AG04449 (cell line): Measurements from ENCODE around the gene WDR20.

Source experiments
- CTCF ChIA-PET: fragments of 350-600 bp; formaldehyde crosslinking; extraction: SDS; loops from one replicate; lab custom pipeline; 2021; ENCODE audit warnings: antibody characterized with exemption; lab: Yijun Ruan, JAX
- POLR2A ChIA-PET: fragments of 400-600, 350-600 bp; formaldehyde crosslinking; extraction: SDS; loops from one replicate; lab custom pipeline; 2020; ENCODE audit warnings: antibody characterized with exemption, inconsistent platforms; lab: Yijun Ruan, JAX
- DNase-seq: peaks from one replicate; pipeline ENCODE4 v3.0.0-alpha.2; 2010; ENCODE audit warnings: low read depth, low spot score
- H3K4me3 ChIP-seq: 2 replicates; pipeline ENCODE4 v1.5.1; 2011; ENCODE audit warnings: low read depth, mild to moderate bottlenecking, control low read depth, low read length
- CTCF ChIP-seq: IDR thresholded peaks from one replicate; pipeline ENCODE4 v1.5.1; 2011; ENCODE audit warnings: mild to moderate bottlenecking, moderate library complexity, low read length, control low read depth, inconsistent platforms; ENCODE audit not compliant: insufficient read depth; ENCODE audit errors: missing control alignments

WDR20 gene

GRCh38 chr14:102182190-102182589 lies 42.5 kb downstream of the WDR20 start:
- ChIA-PET CTCF (interaction anchor here (1.0 to 2.1 kb wide), 5 partner anchors 13 to 221 kb away, joined by 3 to 9 read pairs (median 4); no protein-coding TSS in a partner anchor), POLR2A (no interaction called here)
- DNase-seq, result no peak
- TF ChIP-seq CTCF, result no peak
- no peak overlapping the region for H3K4me3 ChIP-seq

DNA sequence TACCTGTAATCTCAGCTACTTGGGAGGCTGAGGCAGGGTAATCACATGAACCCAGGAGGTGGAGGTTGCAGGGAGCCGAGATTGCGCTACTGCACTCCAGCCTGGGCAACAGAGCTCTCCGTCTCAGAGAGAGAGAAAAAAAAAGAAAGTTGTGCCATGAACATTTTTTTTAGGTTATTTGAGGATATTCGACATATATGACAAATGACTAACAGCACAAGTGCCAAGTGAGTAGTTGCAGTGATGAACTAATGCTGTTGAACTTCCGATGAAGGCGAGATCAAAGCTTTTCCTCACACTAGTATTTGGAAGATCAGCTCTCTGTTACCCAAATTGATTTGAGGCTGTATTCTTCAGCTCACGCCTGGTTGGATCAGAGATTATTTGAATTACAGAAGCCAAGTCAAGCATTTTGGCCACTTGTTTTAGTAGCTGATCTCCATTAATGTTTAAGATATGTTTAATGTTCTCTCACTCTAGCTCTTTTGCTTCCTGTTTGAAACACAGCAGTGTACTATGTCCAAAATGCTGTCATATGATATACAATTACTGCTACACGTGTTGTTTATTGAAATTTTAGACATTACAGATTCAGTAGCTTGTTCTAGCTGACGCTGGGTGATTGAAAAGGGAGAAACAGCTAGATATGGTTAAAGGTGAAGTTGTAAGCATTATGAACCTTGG lies 43.4 kb downstream of the WDR20 start:
- no peak for DNase-seq
- ChIA-PET CTCF (interaction anchor here (1.0 to 2.3 kb wide), 3 partner anchors 13 to 133 kb away, joined by 4 to 10 read pairs (median 8); no protein-coding TSS in a partner anchor), POLR2A (interaction anchor here (0.7 kb wide), 1 partner anchor 18 kb away, joined by 3 read pairs; no protein-coding TSS in a partner anchor)
- no peak for TF ChIP-seq CTCF
- H3K4me3 ChIP-seq, result no peak overlapping the region

DNA sequence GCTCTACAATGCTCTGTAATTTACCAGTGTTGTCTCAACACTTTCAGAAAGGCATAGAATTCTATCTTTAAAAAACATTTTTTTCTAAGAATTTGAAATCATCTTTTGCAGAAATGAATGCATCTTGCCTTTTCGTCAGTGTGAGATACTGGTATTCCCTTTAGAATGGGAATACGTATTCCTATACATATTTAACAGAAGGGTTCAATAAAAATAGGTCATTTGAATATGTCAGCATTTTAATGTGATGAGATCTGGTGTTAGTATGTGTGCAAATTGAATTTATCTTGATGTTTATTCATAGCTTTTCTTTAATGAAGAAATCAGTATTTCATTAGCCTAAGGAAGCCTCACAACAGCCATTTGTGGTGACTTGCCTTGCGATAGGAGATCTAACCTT lies 44.2 kb downstream of the WDR20 start:
- POLR2A ChIA-PET, result no interaction called here
- no peak for DNase-seq
- CTCF ChIA-PET, result interaction anchor here (2.0 to 2.3 kb wide), 2 partner anchors 12 to 131 kb away, joined by 8 to 10 read pairs; no protein-coding TSS in a partner anchor
- H3K4me3 ChIP-seq, result no peak overlapping the region
- no peak for TF ChIP-seq CTCF

DNA sequence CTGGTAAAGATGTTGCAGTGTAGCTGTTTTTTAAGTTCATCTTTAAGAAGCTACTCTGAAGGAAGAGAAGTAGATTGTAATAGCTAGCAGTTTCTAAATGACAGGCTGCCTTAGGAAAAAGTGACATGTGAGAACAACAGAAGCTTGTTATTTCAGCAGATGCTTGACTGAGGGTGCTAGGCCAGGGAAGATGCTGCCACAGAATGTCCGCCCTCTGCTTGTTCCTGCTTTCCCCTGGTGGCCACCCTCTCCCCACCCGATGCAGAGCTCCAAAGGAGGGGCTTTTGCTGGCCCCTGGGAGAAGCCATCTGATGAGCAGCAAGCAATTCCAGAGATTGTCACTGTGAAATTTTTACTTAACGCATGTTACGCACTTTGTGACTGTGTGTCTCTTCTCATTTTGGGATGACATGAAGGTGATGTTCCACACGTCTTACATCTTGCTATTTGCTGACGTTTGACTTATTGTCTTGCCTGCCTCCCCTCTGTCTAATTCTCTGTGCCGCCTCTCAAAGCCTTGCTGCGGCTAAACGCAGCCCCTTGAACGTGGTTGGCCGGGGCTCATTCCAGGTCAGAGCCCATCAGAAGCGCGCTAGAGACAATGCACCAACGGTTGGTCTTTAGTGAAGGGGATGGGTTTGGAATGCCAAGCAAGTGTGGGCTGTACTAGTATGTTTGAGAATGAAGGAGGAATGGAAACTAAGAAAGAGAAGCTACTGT lies 44.8 kb downstream of the WDR20 start:
- POLR2A ChIA-PET, result no interaction called here
- DNase-seq, result no peak
- CTCF ChIA-PET, result interaction anchor here (2.0 to 2.3 kb wide), 2 partner anchors 11 to 130 kb away, joined by 8 to 10 read pairs; no protein-coding TSS in a partner anchor
- TF ChIP-seq CTCF, result no peak
- no peak overlapping the region for H3K4me3 ChIP-seq

DNA sequence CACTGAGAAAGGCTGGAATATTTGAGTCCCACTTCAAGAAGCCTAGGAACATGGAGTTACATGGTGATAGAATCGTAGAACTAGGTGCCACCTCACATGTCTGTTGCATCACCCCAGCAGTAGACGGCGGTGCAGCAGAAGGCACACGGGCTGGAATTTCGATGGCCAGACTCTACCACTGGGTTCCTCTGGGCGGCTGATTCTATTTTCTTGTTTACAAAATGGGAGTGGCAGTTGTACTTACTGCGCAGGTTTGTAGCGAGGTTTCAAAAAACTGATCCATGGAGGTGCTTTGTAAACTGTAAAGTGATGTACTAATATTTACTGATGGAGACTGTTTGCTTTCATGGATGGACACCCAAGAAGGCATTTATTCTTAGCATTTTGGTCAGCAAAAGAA lies 45.7 kb downstream of the WDR20 start:
- TF ChIP-seq CTCF, result no peak
- no peak for DNase-seq
- POLR2A ChIA-PET, result no interaction called here
- CTCF ChIA-PET, result no interaction called here
- H3K4me3 ChIP-seq, result no peak overlapping the region

- ChIA-PET CTCF (interaction anchor here (1.3 to 2.0 kb wide), 3 partner anchors 9 to 127 kb away, joined by 4 to 5 read pairs (median 4); no protein-coding TSS in a partner anchor), POLR2A (interaction anchor here (0.7 to 1.5 kb wide), 3 partner anchors 9 to 41 kb away, joined by 3 to 4 read pairs (median 4); no protein-coding TSS in a partner anchor)
- H3K4me3 ChIP-seq, result no peak overlapping the region; the same call in none of the 2 replicates
- no peak for TF ChIP-seq CTCF
- peak; percentile 55 for DNase-seq
Observed at GRCh38 chr14:102187044-102187443, 47.3 kb downstream of the WDR20 start.
